HepG2 (cell line): ENCODE results near the gene RAB33A. TPM values are rescaled to one million over a fixed set of nuclear protein-coding genes. Genes with fewer than 3 reads are reported as not detected.

ENCODE experiments used
- ATAC-seq: fragments of 200-7000 bp; cut with Tn5 transposase; 3 replicates; pipeline ENCODE4 v1.9.1; 2020; ENCODE audit warnings: mild to moderate bottlenecking, moderate library complexity
- BruUV-seq: library from RNA; stranded (reverse); fragments of 400-500 nt; replicated peaks from 2 replicates; lab custom pipeline; 2021; lab: Mats Ljungman, UMichigan
- CTCF ChIA-PET: fragments of 300-600 bp; formaldehyde crosslinking; extraction: SDS; loops from one replicate; lab custom pipeline; 2021; ENCODE audit warnings: low total read pairs, inconsistent platforms, low intra/inter-chr PET ratio; lab: Yijun Ruan, JAX
- POLR2A ChIA-PET: fragments of 350-600 bp; sonication (Branson Sonifier 250); formaldehyde crosslinking; loops from one replicate; lab custom pipeline; 2020; ENCODE audit warnings: antibody characterized with exemption, inconsistent platforms; lab: Yijun Ruan, JAX
- DNase-seq: peaks from one replicate; pipeline ENCODE4 v3.0.0-alpha.2; 2015; ENCODE audit warnings: low spot score
- FAIRE-seq: peaks from 3 replicates; lab custom pipeline; 2011; peaks lifted over from hg19 to GRCh38; lab: Jason Lieb, UNC
- H2AFZ ChIP-seq: one replicate; pipeline ENCODE4 v1.6.1; 2011; ENCODE audit warnings: low read length, inconsistent platforms
- H3K27ac ChIP-seq: fragments of 300-600 bp; 3 replicates; pipeline ENCODE4 v1.8.0; 2011; ENCODE audit warnings: mixed run types, mild to moderate bottlenecking, mixed read lengths, low read length, inconsistent platforms; ENCODE audit not compliant: insufficient read depth; ENCODE audit errors: extremely low read length
- H3K27me3 ChIP-seq, 2 experiments: fragments of 200-600 bp in 1 of 2; 2 replicates in 1 of 2; 3 replicates in 1 of 2; pipeline versions ENCODE4 v1.6.0 to v1.8.0; 2011; ENCODE audit warnings: low read length in 2 of 2, mild to moderate bottlenecking in 2 of 2, moderate library complexity in 2 of 2, inconsistent platforms in 1 of 2; ENCODE audit not compliant: insufficient read depth in 2 of 2, control insufficient read depth in 1 of 2
- H3K36me3 ChIP-seq, 2 experiments: fragments of 200-600 bp in 1 of 2; replicated peaks in 1 of 2; 2 replicates in 1 of 2; 3 replicates in 1 of 2; pipeline versions ENCODE4 v1.5.1 to v1.8.0; 2011; ENCODE audit warnings: low read length in 2 of 2, inconsistent platforms in 1 of 2; ENCODE audit not compliant: insufficient read depth in 2 of 2, control insufficient read depth in 1 of 2
- H3K4me1 ChIP-seq: 2 replicates; pipeline ENCODE4 v1.5.1; 2012; ENCODE audit warnings: low read length, inconsistent platforms; ENCODE audit not compliant: insufficient read depth
- H3K4me2 ChIP-seq: 2 replicates; pipeline ENCODE4 v1.6.0; 2011; ENCODE audit warnings: low read depth, low read length, inconsistent platforms
- H3K4me3 ChIP-seq, 3 experiments: fragments of 200-600 bp in 1 of 3; sonication (generic), shearing (Covaris generic) in 1 of 3; replicated peaks in 1 of 3; 2 replicates each; pipeline ENCODE4 v1.5.1; 2011 to 2016; ENCODE audit warnings: low read length in 3 of 3, inconsistent platforms in 2 of 3, low read depth in 2 of 3, mild to moderate bottlenecking in 2 of 3, control low read depth in 1 of 3, mixed read lengths in 1 of 3; ENCODE audit not compliant: insufficient read depth in 1 of 3
- H3K79me2 ChIP-seq: one replicate; pipeline ENCODE4 v1.6.1; 2011; ENCODE audit warnings: low read length, inconsistent platforms; ENCODE audit not compliant: insufficient read depth
- H3K9ac ChIP-seq: 2 replicates; pipeline ENCODE4 v1.6.0; 2011; ENCODE audit warnings: mild to moderate bottlenecking, low read depth, low read length, inconsistent platforms; ENCODE audit not compliant: insufficient read depth
- H3K9me3 ChIP-seq: 2 replicates; pipeline ENCODE4 v1.5.1; 2012; ENCODE audit warnings: mild to moderate bottlenecking, low read length
- H4K20me1 ChIP-seq: 2 replicates; pipeline ENCODE4 v1.6.0; 2011; ENCODE audit warnings: inconsistent platforms, mild to moderate bottlenecking, low read length, moderate library complexity; ENCODE audit not compliant: insufficient read depth
- EED ChIP-seq: sonication (generic); formaldehyde crosslinking; IDR thresholded peaks from 2 replicates; pipeline ENCODE4 v1.5.0; 2020; ENCODE audit warnings: mild to moderate bottlenecking, missing genetic modification reagents
- MYNN ChIP-seq: sonication (generic); formaldehyde crosslinking; IDR thresholded peaks from 2 replicates; pipeline ENCODE4 v1.4.0; 2020; ENCODE audit warnings: mild to moderate bottlenecking, low read depth, missing genetic modification reagents
- NFIB ChIP-seq: sonication (generic); formaldehyde crosslinking; IDR thresholded peaks from 2 replicates; pipeline ENCODE4 v1.9.0; 2021; ENCODE audit warnings: missing genetic modification reagents, mild to moderate bottlenecking, borderline replicate concordance
- POGK ChIP-seq: sonication (generic); formaldehyde crosslinking; conservative IDR thresholded peaks from 2 replicates; pipeline ENCODE4 v1.8.0; 2022; ENCODE audit warnings: mild to moderate bottlenecking, moderate library complexity, missing genetic modification reagents
- RBFOX2 ChIP-seq: fragments of 200-400 bp; formaldehyde crosslinking; IDR thresholded peaks from 2 replicates; pipeline ENCODE4 v1.6.1; 2017; ENCODE audit warnings: low read depth, mild to moderate bottlenecking, low read length
- ZNF292 ChIP-seq: sonication (generic); formaldehyde crosslinking; IDR thresholded peaks from 2 replicates; pipeline ENCODE4 v1.8.1; 2022; ENCODE audit warnings: mild to moderate bottlenecking, low read depth, missing genetic modification reagents, borderline replicate concordance
- ZNF704 ChIP-seq: sonication (generic); formaldehyde crosslinking; IDR thresholded peaks from 2 replicates; pipeline ENCODE4 v1.8.1; 2023; ENCODE audit warnings: mild to moderate bottlenecking, inconsistent platforms, moderate library complexity, missing genetic modification reagents, borderline replicate concordance
- WGBS: methylation state at CpG from one replicate; pipeline ENCODE4 v1.1.6; 2017; ENCODE audit warnings: low lambda C conversion rate; 5-methylcytosine and 5-hydroxymethylcytosine counted together
- in situ Hi-C: cut with HindIII; loops from 2 replicates; pipeline ENCODE4 v1.10.0; 2017; ENCODE audit warnings: low pct_unique_long_range_greater_than_20kb; ENCODE audit not compliant: extremely low pct_ligation_motif_present
- intact Hi-C: fragments of 100-400 bp; cut with micrococcal nuclease; formaldehyde crosslinking; loops from one replicate; pipeline ENCODE4 v1.10.0; 2022; ENCODE audit not compliant: unreplicated experiment
- polyA plus RNA-seq, 8 experiments: library from polyadenylated mRNA; depleted of rRNA in 3 of 8; stranded (reverse) in 7 of 8; unstranded in 1 of 8; fragments of >200 nt; fragmentation: Illumina TruSeq in 4 of 8; extraction: Trizol in 4 of 8; gene quantifications; 2 replicates each; pipeline versions ENCODE4 v1.2.1 to v1.2.3, GENCODE V29; 2011 to 2016; ENCODE audit warnings: low read depth in 4 of 8, missing spikeins in 1 of 8, mixed read lengths in 1 of 8; ENCODE audit not compliant: insufficient read depth in 1 of 8
- total RNA-seq, 5 experiments: library from RNA; depleted of rRNA; stranded (reverse); fragments of >200 nt; fragmentation: Illumina TruSeq; extraction: Trizol; gene quantifications; 2 replicates each; pipeline ENCODE4 v1.2.3, GENCODE V29; 2016; ENCODE audit warnings: low read depth in 1 of 5

Gene RAB33A
- total and polyA plus RNA-seq, 2 of the 13 experiments (the other 11 are each of a cell fraction or from before 2014, with no cell fraction given): 0.26 TPM; not detected in 1

- Histone ChIP-seq H3K4me3 (no peak overlapping the region), H2AFZ (no peak overlapping the region), H3K4me2 (no peak overlapping the region; the same call in 1 of the 2 replicates), H3K27me3 (peaks cover 0 to 4% of the 10 kb centered on the region in 2 experiments; a peak in 2 of 5 replicates), H3K4me1 (peaks cover 6% of the 10 kb centered on the region; the same call in 1 of the 2 replicates), H4K20me1 (no peaks in the 10 kb centered on the region), H3K9me3 (no peaks in the 10 kb centered on the region), H3K79me2 (no peaks in the 10 kb centered on the region), H3K9ac (no peak overlapping the region), H3K36me3 (no peaks in the 10 kb centered on the region), H3K27ac (no peak overlapping the region)
- ATAC-seq (no peak), DNase-seq (no peak), FAIRE-seq (no peak)
- WGBS: 38% methylated on average over 1 of the region's 4 CpGs
- POLR2A ChIA-PET: interaction anchor here (2.7 kb wide), 1 partner anchor 11 kb away, joined by 9 read pairs; the partner anchor contains the start of gene AIFM1
- in situ Hi-C loops (no loop called here), intact Hi-C loops (no loop called here)
- CTCF ChIA-PET: no interaction called here
- no TSS peak for BruUV-seq
- TF ChIP-seq ZNF292 (no peak), MYNN (CRISPR knock-in tag) (no peak), POGK (no peak), NFIB (CRISPR knock-in tag) (no peak), ZNF704 (no peak), RBFOX2 (no peak), EED (CRISPR knock-in tag) (no peak)
Measured at GRCh38 chrX:130176942-130177341, 5.2 kb downstream of the RAB33A start.
